Fibroblast of upper back skin (primary cell): ENCODE measurements around the gene KANK2.

Source experiments
- DNase-seq: peaks from one replicate; pipeline ENCODE4 v3.0.0-alpha.2; 2013

The KANK2 gene

GRCh38 chr19:11225172-11225571 lies 27.8 kb upstream of the KANK2 start:
- DNase-seq: no peak

- DNase-seq: no peak
Observed at GRCh38 chr19:11224429-11224828, 27.1 kb upstream of the KANK2 start.

GRCh38 chr19:11223200-11223599 lies 25.9 kb upstream of the KANK2 start:
- DNase-seq: no peak

- DNase-seq: no peak
Observed at GRCh38 chr19:11221082-11221598, 23.8 kb upstream of the KANK2 start.

- DNase-seq: no peak
Observed at GRCh38 chr19:11214387-11214786, 17.0 kb upstream of the KANK2 start.

- DNase-seq: no peak
Observed at GRCh38 chr19:11210656-11210928, 13.2 kb upstream of the KANK2 start.

- DNase-seq: no peak
Observed at GRCh38 chr19:11209839-11210655, 12.7 kb upstream of the KANK2 start.

- peak; percentile 27 for DNase-seq
Observed at GRCh38 chr19:11208561-11209471, 11.5 kb upstream of the KANK2 start.

GRCh38 chr19:11205939-11206570 lies 8.7 kb upstream of the KANK2 start:
- DNase-seq: no peak

GRCh38 chr19:11204943-11205349 lies 7.6 kb upstream of the KANK2 start:
- no peak for DNase-seq

GRCh38 chr19:11204076-11204602 lies 6.8 kb upstream of the KANK2 start:
- no peak for DNase-seq

- peak; percentile 85 for DNase-seq
Observed at GRCh38 chr19:11203194-11204075, 6.1 kb upstream of the KANK2 start.

- no peak for DNase-seq
Observed at GRCh38 chr19:11202488-11203193, 5.3 kb upstream of the KANK2 start.

GRCh38 chr19:11201791-11202190 lies 4.4 kb upstream of the KANK2 start:
- DNase-seq: no peak

- no peak for DNase-seq
Observed at GRCh38 chr19:11200931-11201330, 3.6 kb upstream of the KANK2 start.

GRCh38 chr19:11200015-11200574 lies 2.8 kb upstream of the KANK2 start:
- no peak for DNase-seq

- DNase-seq: no peak
Observed at GRCh38 chr19:11199517-11199916, 2.2 kb upstream of the KANK2 start.

GRCh38 chr19:11198769-11199424 lies 1.6 kb upstream of the KANK2 start:
- DNase-seq: no peak

- no peak for DNase-seq
Observed at GRCh38 chr19:11198175-11198534, 810 bp upstream of the KANK2 start.

- peak; percentile 37 for DNase-seq
Observed at GRCh38 chr19:11196406-11197287, 698 bp downstream of the KANK2 start.
